ENCODE measurements around the gene NRAP.

DNA sequence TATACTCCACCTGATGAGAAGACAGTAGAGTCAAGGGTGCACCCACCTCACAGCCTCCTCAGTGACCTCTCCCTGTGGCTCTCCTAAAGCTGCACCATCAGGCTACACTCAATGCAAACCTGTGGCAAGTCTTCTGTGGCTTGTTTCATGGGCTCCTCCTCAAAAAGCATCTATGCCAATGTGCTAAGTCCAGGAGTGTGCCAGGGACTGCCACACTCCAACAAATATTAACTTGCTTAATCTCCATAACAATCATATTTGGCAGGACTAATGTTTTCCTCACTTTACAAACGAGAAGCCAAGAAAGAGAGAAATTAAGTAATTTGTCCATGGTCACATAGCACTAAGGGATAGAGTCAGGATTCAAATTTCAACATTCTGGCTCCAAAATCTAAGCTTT, 11.9 kb downstream of the NRAP start:
- TF ChIP-seq, protein P1, sequence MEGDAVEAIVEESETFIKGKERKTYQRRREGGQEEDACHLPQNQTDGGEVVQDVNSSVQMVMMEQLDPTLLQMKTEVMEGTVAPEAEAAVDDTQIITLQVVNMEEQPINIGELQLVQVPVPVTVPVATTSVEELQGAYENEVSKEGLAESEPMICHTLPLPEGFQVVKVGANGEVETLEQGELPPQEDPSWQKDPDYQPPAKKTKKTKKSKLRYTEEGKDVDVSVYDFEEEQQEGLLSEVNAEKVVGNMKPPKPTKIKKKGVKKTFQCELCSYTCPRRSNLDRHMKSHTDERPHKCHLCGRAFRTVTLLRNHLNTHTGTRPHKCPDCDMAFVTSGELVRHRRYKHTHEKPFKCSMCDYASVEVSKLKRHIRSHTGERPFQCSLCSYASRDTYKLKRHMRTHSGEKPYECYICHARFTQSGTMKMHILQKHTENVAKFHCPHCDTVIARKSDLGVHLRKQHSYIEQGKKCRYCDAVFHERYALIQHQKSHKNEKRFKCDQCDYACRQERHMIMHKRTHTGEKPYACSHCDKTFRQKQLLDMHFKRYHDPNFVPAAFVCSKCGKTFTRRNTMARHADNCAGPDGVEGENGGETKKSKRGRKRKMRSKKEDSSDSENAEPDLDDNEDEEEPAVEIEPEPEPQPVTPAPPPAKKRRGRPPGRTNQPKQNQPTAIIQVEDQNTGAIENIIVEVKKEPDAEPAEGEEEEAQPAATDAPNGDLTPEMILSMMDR (IDR thresholded peaks at IDR 0.05; ENCODE audit: extremely low read depth in 1 of 2, insufficient read depth in 1 of 2, low read depth in 1 of 2, low read length in 2 of 2) = no peak
- no peak for TF ChIP-seq POLR2A (IDR thresholded peaks at IDR 0.05; ENCODE audit: low read depth, low read length)
- TF ChIP-seq POLR2AphosphoS5 (IDR thresholded peaks at IDR 0.05; ENCODE audit: insufficient read depth, low read depth, low read length) = no peak
- TF ChIP-seq JUN (IDR thresholded peaks at IDR 0.05; ENCODE audit: borderline replicate concordance, insufficient read depth, insufficient read length, low read depth) = no peak
- TF ChIP-seq, protein P2, sequence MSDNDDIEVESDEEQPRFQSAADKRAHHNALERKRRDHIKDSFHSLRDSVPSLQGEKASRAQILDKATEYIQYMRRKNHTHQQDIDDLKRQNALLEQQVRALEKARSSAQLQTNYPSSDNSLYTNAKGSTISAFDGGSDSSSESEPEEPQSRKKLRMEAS (IDR thresholded peaks at IDR 0.05; ENCODE audit: insufficient read depth, insufficient read length) = no peak

Measured in endothelial cell of umbilical vein (primary cell).